ENCODE measurements around the gene OTOP2. TPM values are rescaled to one million over a fixed set of nuclear protein-coding genes. Genes with fewer than 3 reads are reported as not detected.
A peak's percentile ranks its signal among the peaks of the same experiment; 100 is the strongest.
"Not testable (repeated sequence)": the region's sequence is repeated elsewhere in the genome, so short reads cannot be mapped to it uniquely, and the experiment has no call there.

OTOP2 gene
- total RNA-seq, 2 donors from 2014 or later, result not detected

DNA sequence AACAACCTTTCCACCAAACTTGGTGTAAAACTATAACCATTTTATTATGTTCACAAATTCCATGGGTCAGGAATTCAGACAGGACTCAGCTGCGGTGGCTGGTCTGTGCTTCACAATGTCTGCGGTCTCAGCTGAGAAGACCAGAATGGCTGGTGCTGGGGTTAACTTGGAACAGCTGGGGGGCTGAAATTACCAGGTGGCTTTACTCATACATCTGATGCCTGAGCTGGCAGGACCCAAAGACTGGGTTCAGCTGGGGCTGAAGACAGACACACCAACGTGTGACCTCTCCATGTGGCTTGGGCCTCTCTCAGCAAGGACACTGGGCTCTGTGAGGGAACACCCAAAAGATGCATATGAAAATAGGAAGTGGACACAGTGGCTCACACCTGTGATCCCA is 54.2 kb downstream of the OTOP2 start:
- intact Hi-C loops (cut with DNase I), result no loop called here
- H3K27ac ChIP-seq, result no peak overlapping the region
- no peak overlapping the region for H3K4me3 ChIP-seq
- TF ChIP-seq, protein P1, sequence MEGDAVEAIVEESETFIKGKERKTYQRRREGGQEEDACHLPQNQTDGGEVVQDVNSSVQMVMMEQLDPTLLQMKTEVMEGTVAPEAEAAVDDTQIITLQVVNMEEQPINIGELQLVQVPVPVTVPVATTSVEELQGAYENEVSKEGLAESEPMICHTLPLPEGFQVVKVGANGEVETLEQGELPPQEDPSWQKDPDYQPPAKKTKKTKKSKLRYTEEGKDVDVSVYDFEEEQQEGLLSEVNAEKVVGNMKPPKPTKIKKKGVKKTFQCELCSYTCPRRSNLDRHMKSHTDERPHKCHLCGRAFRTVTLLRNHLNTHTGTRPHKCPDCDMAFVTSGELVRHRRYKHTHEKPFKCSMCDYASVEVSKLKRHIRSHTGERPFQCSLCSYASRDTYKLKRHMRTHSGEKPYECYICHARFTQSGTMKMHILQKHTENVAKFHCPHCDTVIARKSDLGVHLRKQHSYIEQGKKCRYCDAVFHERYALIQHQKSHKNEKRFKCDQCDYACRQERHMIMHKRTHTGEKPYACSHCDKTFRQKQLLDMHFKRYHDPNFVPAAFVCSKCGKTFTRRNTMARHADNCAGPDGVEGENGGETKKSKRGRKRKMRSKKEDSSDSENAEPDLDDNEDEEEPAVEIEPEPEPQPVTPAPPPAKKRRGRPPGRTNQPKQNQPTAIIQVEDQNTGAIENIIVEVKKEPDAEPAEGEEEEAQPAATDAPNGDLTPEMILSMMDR (IDR thresholded peaks at IDR 0.05), result no peak
- no peak for TF ChIP-seq POLR2A (IDR thresholded peaks at IDR 0.05)
- peaks cover 35% of the 10 kb centered on the region for H3K4me1 ChIP-seq
- no peaks in the 10 kb centered on the region for H3K9me3 ChIP-seq
- DNase-seq, result no peak
- no peaks in the 10 kb centered on the region for H3K27me3 ChIP-seq
- 82 to 89% methylated on average over 1 to 3 of the region's 3 CpGs for WGBS, 2 donors
- ATAC-seq, result no peak
- no peaks in the 10 kb centered on the region for H3K36me3 ChIP-seq (replicated peaks in 1 of 2; ENCODE audit: insufficient read depth in 1 of 2, low read depth in 2 of 2)

DNA sequence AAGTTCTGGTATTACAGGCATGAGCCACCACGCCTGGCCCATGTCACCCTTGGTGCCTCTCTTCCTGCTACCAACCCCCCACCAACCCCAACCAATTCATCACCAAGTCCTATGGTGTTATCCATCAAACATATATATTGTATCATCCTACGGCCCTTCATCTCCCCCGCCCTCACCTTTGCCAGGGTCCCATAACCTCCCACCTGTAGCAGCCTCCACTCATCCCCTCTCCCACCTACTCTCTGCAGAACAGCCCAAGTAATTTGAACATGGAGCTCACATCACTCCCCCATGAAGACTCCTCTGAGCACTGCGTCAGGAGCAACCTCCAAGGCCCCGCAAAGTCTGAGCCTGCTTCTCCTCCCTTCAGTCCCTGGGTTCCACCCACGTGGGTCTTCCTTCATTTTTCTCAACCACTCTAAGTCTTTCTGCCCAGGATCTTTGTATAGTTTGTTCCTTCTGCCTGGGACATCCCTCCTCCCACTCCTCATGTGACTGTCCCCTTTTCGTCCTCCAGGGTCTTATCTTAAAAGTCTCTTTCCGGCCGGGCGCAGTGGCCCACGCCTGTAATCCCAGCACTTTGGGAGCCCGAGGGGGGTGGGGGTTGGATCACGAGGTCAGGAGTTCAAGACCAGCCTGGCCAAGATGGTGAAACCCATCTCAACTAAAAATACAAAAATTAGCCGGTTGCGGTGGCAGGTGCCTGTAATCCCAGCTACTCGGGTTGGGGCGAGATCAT is 55.5 kb downstream of the OTOP2 start:
- DNase-seq (no peak), ATAC-seq (no peak)
- 74 to 77% methylated on average over 16 to 17 of the region's 17 CpGs for WGBS, 2 donors
- Histone ChIP-seq H3K9me3 (no peaks in the 10 kb centered on the region), H3K4me3 (no peak overlapping the region), H3K27me3 (no peaks in the 10 kb centered on the region), H3K36me3 (replicated peaks in 1 of 2; ENCODE audit: insufficient read depth in 1 of 2, low read depth in 2 of 2) (no peaks in the 10 kb centered on the region), H3K4me1 (peaks cover 28% of the 10 kb centered on the region), H3K27ac (no peak overlapping the region)
- intact Hi-C loops (cut with DNase I), result no loop called here
- TF ChIP-seq, protein P1 (IDR thresholded peaks at IDR 0.05), result no peak
- TF ChIP-seq POLR2A (IDR thresholded peaks at IDR 0.05), result no peak

DNA sequence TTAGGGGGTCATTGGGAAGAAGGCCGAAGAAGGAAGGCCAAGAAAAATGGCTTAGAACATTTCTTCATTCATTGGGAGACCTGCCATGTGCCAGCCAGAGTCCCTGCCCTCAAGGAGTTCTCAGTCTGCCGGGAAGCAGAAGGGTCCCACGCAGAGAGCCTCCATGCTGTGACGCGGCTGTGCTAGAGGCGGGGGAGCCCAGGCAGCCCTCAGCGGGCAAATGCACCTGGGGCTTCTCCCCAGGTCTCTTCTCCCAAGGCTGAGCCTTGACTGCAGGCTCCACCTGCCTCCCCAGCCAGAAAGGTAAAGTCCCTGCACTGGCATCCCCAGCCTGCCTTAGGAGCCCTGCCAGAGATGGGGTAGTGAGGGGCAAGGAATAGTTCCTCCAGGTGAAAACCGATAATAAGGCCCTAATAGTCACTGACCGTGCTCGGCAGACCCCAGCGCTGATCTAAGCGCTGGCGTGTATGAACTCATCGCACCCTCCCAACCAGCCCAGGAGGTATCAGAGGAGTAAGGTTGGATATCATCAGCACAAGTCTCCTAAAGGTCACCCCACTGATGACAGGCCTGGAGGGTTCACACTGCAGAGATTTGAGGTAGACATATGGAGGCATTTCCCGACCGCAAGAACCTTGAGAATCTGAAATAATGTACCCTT is 57.4 kb downstream of the OTOP2 start:
- peaks cover 19% of the 10 kb centered on the region for H3K4me1 ChIP-seq
- WGBS, 2 donors, result 55 to 63% methylated on average over 15 to 16 of the region's 16 CpGs
- no peaks in the 10 kb centered on the region for H3K9me3 ChIP-seq
- peak overlapping the region; percentile 5 to 33 for H3K4me3 ChIP-seq
- no peaks in the 10 kb centered on the region for H3K36me3 ChIP-seq (replicated peaks in 1 of 2; ENCODE audit: insufficient read depth in 1 of 2, low read depth in 2 of 2)
- peak overlapping the region; percentile 81 to 95 (median 88) for H3K27ac ChIP-seq
- TF ChIP-seq, protein P1 (IDR thresholded peaks at IDR 0.05), result no peak
- TF ChIP-seq POLR2A (IDR thresholded peaks at IDR 0.05), result no peak
- no peaks in the 10 kb centered on the region for H3K27me3 ChIP-seq
- intact Hi-C loops (cut with DNase I), result no loop called here
- DNase-seq (no peak), ATAC-seq (no peak)

DNA sequence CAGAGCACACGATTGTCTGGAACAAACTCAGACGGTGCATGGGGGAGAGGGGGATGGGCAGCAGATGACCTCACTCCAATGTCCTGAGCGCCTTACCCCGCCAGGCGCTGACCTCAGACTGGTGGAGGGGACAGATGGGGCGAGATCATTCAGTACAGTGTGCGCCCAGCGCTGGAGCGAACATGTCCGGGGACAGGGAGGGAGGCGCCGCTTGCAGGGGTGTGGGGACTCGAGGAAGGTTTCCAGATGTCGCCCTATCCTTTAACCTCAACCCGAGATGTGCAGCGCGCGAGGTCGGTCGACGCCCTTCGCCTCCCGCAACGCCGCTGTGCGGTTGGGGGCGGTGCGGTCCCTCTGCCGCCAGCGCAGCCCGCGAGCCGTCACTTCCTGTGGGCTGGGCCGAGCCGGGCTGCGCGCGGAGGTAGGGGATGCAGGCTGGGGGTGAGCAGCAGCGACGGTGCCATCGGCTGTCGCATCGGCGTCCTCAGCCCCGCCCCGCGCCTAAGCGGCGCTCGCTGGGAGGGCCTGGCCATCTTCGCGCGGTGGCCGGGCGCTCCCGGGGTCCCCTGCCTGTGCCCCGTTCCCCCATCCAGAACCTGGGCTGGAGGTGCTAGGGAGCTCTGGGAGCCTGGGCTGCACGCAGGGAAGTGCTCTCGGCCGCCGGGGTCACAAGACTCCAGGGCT is 58.0 kb downstream of the OTOP2 start:
- peak overlapping the region; percentile 81 to 95 (median 88) for H3K27ac ChIP-seq
- DNase-seq, result peak; percentile 79 to 83 (median 81)
- H3K4me3 ChIP-seq, result peak overlapping the region; percentile 5 to 33
- TF ChIP-seq, protein P1 (IDR thresholded peaks at IDR 0.05), result peak in 4 of 7 experiments; percentile 32 to 53 (median 34)
- TF ChIP-seq POLR2A (IDR thresholded peaks at IDR 0.05), result peak; percentile 93 to 97 (median 93)
- ATAC-seq, result peak; percentile 89
- H3K9me3 ChIP-seq, result no peaks in the 10 kb centered on the region
- intact Hi-C loops (cut with DNase I), result no loop called here
- no peaks in the 10 kb centered on the region for H3K36me3 ChIP-seq (replicated peaks in 1 of 2; ENCODE audit: insufficient read depth in 1 of 2, low read depth in 2 of 2)
- 0% methylated on average over 3 to 59 of the region's 61 CpGs for WGBS, 2 donors
- no peaks in the 10 kb centered on the region for H3K27me3 ChIP-seq
- H3K4me1 ChIP-seq, result peaks cover 25% of the 10 kb centered on the region

DNA sequence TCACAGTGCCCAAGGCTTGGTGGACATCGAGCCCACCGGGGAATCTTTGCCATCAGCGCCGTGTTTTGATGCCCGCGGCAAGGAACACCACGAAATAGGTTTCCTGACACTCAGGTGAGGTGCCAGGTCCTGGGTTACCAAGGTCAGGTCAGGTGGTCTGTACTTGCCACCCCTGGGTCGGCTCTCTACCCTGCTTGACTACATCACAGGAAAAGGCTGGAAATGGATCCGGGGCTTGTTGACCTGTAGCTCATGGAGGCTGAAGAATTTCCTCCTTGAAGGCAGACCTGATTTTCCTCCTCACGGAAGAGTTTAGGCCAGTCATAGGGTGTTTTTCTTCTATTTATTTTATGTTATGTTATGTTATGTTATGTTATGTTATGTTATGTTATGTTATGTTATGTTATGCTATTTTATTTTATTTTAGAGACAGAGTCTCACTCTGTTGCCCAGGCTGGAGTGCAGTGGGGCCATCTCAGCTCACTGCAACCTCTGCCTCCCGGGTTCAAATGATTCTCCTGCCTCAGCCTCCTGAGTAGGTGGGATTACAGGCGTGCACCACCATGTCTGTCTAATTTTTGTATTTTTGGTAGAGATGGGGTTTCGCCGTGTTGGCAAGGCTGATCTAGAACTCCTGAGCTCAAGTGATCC is 58.7 kb downstream of the OTOP2 start:
- H3K27me3 ChIP-seq; H3K9me3 ChIP-seq; H3K36me3 ChIP-seq (replicated peaks in 1 of 2; ENCODE audit: insufficient read depth in 1 of 2, low read depth in 2 of 2); ATAC-seq; intact Hi-C loops (cut with DNase I); DNase-seq: not testable (repeated sequence)
- Histone ChIP-seq H3K27ac (peak overlapping the region; percentile 81 to 95 (median 88)), H3K4me3 (peak overlapping the region; percentile 5 to 33), H3K4me1 (peaks cover 29% of the 10 kb centered on the region)
- WGBS, 2 donors, result 31 to 33% methylated on average over 12 to 14 of the region's 14 CpGs
